HG03139 (cell line): ENCODE results near the gene ZFP62.

Source experiments
- ATAC-seq: cut with Tn5 transposase; IDR thresholded peaks from one replicate; pipeline ENCODE4 v1.9.1; 2021; ENCODE audit not compliant: unreplicated experiment

Gene ZFP62

GRCh38 chr5:180869587-180869986, 8.5 kb upstream of the ZFP62 start:
- no peak for ATAC-seq

- ATAC-seq = no peak
Observed at GRCh38 chr5:180868960-180869359, 7.9 kb upstream of the ZFP62 start.

GRCh38 chr5:180866985-180867384, 5.9 kb upstream of the ZFP62 start:
- no peak for ATAC-seq

DNA sequence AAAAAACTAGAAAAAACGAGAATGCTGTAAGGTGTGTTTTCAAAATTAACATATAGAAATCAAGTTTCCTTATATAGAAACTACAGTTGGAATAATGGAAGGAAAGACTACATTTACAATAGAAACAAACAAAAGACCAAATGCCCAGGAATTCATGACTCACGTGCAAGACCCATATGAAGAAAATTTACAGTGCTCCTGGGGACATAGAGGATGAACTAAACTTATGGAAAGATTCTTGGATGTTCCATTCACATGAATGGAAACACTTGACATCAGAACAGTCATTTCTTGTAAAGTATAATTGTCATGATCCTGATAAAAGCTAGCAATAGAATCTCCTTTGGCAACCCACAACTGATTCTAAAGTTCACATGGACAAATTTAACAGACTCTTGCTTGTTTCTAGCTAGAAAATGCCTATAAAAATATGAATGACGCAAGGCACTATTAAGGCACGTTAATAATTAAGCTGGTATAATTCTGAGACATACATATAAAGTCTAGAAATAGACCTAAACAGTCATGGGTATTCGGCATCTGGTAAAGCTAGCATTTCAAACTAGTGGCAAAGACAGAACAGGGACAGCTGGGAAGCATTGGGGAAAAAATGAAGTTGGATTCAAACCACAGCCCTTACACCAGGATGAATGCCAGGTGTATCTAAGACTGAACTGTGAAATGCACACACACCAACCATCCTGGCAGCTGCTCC, 5.1 kb upstream of the ZFP62 start:
- ATAC-seq = no peak

DNA sequence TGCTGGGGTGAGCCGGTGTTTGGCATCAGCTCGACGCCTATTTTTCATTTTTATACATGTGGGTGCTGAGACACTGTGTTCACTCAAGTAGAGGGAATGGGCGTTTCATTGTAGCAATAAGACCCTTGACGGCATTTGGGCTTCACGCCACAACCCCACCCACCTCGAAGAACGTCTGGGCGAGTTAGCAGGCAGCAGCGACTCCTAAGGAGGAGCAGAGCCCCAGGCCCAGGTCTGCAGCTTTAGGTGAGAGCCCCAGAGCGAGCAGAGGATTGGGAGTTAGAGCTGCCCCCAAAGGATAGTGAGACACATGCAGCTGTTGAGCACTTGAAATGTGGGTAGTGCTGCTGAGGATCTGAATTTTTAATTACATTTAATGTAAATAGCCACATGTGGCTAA, 1.6 kb upstream of the ZFP62 start:
- no peak for ATAC-seq

DNA sequence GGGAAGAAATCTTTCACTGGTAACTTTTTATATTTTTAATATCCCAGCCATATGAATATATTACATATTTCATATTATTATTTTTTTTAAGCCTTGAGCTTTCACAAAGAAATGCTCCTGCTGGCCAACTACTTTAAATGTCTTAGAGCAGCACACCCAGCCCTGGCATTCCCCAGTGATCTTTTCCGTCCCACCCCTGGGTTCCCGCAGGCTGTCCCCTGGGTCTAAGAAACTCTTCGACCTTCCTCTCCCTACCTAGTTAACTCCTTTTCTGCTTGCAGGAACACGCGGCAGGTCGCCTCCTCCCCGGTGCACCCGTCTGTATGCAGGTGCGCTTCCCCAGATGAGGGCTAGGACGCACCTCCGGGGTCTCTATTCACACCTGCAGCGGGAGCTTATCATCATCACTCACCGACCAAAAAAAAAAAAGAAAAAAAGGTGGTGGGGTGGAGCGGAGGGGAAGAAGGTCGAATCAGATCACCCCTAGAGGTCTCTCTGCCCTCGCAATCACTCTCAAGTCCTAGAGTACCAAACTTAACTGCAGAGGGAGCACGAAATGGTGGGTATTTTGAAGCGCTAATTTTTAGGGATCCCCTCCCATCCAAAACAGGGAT, 696 bp downstream of the ZFP62 start:
- peak; percentile 41 for ATAC-seq

GRCh38 chr5:180858586-180858985, 2.5 kb downstream of the ZFP62 start:
- ATAC-seq = no peak

GRCh38 chr5:180853848-180854176, 7.3 kb downstream of the ZFP62 start:
- no peak for ATAC-seq

DNA sequence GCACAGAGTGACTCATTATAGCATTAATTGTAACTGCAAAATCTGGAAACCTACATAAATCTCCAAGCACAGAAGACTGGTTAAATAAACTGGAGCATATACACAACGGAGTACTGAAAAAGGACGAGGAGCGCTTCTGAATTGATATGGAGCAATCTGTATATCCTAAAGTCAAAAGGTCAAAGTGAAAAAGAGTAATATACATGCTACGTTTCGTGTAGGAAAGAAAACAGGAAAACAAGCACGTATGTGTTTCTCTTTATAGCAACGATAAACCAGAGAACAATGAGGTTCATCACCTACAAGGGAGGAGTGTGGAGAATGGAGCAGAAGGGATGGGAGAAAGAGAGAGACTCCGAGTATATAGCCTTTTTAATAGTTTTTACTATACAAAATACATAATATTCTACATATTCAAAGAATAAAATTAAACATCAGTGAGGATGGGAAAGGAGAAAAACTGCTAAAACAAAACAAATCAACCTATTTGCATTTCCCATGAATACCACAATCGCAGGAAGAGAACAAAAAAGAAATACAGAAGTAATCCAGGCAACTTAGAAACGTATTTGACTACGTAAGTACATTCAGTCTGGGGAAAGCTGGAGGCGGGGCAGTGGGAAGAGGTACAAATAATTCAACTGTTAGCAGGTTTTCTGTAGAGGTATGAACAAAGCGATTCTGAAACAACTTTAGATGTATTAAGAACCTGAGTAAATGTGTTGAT, 7.8 kb downstream of the ZFP62 start:
- ATAC-seq = no peak

DNA sequence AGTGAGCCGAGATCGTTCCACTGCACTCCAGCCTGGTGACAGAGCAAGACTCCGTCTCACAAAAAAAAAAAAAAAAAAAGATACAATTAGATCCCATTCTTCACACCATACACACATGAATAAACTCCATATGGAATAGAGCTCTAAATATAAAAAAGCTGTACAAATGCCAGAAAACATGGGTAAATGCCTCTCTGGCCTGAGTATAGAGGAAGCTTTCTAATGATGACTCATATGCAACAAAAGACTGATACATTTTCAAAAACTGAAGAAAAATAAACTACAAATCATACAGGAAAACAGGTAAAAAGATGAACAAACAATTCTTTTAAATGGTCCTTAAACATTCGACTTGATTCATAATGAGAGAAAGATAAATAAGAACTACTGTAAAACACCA, 8.6 kb downstream of the ZFP62 start:
- ATAC-seq = no peak

DNA sequence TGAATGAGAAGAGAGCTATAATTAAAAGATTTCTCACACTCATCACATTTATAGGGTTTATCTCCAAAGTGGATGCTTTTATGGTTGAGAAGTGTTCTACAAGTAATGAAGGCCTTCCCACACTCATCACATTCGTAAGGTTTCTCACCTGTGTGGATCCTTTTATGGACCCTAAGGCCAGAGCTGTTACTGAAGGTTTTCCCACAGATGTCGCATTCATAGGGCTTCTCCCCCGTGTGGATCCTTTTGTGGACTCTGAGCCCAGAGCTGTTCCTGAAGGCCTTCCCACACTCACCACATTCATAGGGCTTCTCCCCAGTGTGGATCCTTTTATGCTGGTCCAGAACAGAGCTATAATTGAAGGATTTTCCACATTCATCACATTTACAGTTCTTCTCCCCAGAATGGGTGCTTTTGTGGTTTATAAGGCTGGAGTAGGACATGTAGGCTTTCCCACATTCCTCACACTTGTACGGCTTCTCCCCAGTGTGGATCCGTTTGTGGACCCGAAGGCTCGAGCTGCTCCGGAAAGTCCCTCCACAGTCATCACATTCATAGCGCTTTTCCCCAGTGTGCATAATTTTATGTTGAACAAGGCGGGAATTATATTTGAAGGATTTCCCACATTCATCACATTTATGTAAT, 10.5 kb downstream of the ZFP62 start:
- ATAC-seq = no peak

DNA sequence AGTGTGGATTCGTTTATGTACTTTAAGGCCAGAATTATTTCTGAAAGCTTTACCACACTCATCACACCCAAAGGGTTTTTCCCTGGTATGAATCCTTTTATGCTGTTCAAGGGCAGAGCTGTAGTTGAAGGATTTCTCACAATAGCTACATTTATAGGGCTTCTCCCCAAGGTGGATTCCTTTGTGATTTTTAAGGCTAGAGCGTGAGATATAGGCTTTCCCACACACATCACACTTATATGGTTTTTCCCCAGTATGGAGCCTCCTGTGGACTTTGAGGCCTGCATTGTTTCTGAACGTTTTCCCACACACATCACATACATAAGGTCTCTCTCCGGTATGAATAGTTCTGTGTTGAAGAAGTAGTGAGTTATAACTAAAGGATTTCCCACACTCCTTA, 11.2 kb downstream of the ZFP62 start:
- ATAC-seq = no peak

GRCh38 chr5:180848878-180849277, 12.2 kb downstream of the ZFP62 start:
- no peak for ATAC-seq

GRCh38 chr5:180848265-180848664, 12.8 kb downstream of the ZFP62 start:
- no peak for ATAC-seq

GRCh38 chr5:180847026-180847425, 14.1 kb downstream of the ZFP62 start:
- ATAC-seq = no peak

- ATAC-seq = no peak
Observed at GRCh38 chr5:180844858-180845257, 16.2 kb downstream of the ZFP62 start.

DNA sequence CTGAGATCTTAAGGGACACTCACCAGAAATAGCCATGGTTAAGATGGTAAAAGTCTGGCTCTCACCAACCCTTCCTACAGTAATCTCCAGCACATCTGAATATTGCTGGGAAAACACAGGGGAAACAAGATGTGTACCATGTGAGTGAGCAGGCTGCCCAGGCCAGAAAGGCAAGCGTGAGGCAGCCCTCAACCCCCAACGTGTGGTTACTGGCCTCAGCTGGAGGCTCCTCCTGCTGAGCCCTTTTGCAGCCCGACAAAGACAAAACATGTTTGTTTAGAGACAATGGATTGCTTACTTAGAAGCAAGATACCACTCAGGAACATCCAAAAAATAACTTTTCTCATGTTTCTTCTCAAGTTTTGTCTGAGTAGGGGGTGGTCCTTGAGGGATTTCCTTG, 16.6 kb downstream of the ZFP62 start:
- ATAC-seq = no peak

GRCh38 chr5:180839935-180840334, 21.1 kb downstream of the ZFP62 start:
- ATAC-seq = no peak

DNA sequence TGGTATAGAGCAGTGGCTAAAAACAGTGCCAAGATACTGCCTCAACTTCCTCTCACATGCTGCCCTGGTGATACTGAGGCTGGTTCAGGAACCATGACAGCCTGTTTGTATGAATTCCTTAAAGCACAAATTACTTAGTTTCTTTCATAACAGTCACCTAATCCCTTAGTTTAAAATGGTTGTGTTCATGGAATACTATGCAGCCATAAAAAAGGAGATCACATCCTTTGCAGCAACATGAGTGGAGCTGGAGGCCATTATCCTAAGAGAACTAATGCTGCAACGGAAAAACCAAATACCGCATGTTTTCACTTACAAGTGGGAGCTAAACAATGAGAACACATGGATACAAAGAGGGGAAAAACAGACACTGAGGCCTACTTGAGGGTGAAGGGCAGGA, 21.8 kb downstream of the ZFP62 start:
- ATAC-seq = no peak

- ATAC-seq = no peak
Observed at GRCh38 chr5:180837478-180837877, 23.6 kb downstream of the ZFP62 start.

DNA sequence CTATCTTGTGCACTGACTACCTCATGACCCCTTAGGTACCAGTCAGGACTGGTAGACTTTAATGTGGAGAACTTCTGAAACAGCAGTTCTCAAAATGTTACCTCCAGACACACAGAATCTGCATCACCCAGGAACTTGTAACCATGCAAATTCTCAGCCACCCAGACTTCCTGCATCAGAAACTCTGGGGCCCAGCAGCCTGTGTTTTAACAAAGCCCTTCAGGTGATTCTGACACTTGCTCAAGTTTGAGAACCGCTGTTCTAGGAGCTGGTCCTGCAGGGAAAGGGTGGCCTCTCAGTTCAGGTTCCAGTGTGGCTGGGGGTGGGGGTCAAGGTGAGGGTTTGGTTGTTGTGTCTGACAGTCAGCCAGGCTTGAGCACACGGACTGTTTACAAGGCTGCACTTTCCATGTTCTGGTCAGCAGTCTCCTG, 28.4 kb downstream of the ZFP62 start:
- ATAC-seq = peak; percentile 43
